Measurements from ENCODE around the gene FOXN1. TPM values are rescaled to one million over a fixed set of nuclear protein-coding genes. Genes with fewer than 3 reads are reported as not detected.

Gene FOXN1
- total RNA-seq, 1 donor from 2014 or later = not detected

Other genes starting within 250 kb of the FOXN1 start
- gene TMEM97, start 187.1 kb upstream of the FOXN1 start, total RNA-seq = 33.3 and 34.4 TPM in 2 replicates
- 16.3 and 18.8 TPM in 2 replicates for gene IFT20, start 170.9 kb upstream of the FOXN1 start, total RNA-seq
- 18.7 and 20.3 TPM in 2 replicates for gene TNFAIP1, start 170.6 kb upstream of the FOXN1 start, total RNA-seq
- gene POLDIP2, start 148.8 kb upstream of the FOXN1 start, total RNA-seq = 68.0 and 70.2 TPM in 2 replicates
- gene SEBOX, start 141.1 kb upstream of the FOXN1 start, total RNA-seq = not detected in 2 replicates
- gene VTN, start 136.0 kb upstream of the FOXN1 start, total RNA-seq = 0.23 and 0.45 TPM in 2 replicates
- 21.0 and 22.8 TPM in 2 replicates for gene SARM1, start 134.7 kb upstream of the FOXN1 start, total RNA-seq
- 2.8 and 3.1 TPM in 2 replicates for gene SLC46A1, start 100.1 kb upstream of the FOXN1 start, total RNA-seq
- gene SLC13A2, start 32.7 kb upstream of the FOXN1 start, total RNA-seq = not detected in 2 replicates
- gene UNC119, start 46.3 kb downstream of the FOXN1 start, total RNA-seq = 43.5 and 47.8 TPM in 2 replicates
- gene PIGS, start 65.2 kb downstream of the FOXN1 start, total RNA-seq = 59.9 and 66.6 TPM in 2 replicates
- gene ALDOC, start 70.5 kb downstream of the FOXN1 start, total RNA-seq = 94.6 and 103 TPM in 2 replicates
- 125 and 128 TPM in 2 replicates for gene SPAG5, start 92.7 kb downstream of the FOXN1 start, total RNA-seq
- 27.2 and 31.1 TPM in 2 replicates for gene RSKR, start 107.8 kb downstream of the FOXN1 start, total RNA-seq
- gene BLTP2, start 138.8 kb downstream of the FOXN1 start, total RNA-seq = 161 and 163 TPM in 2 replicates
- 42.4 and 44.5 TPM in 2 replicates for gene SDF2, start 155.6 kb downstream of the FOXN1 start, total RNA-seq
- 83.8 and 84.3 TPM in 2 replicates for gene SUPT6H, start 155.9 kb downstream of the FOXN1 start, total RNA-seq
- 5.9 and 6.9 TPM in 2 replicates for gene PROCA1, start 205.5 kb downstream of the FOXN1 start, total RNA-seq
- gene RAB34, start 211.5 kb downstream of the FOXN1 start, total RNA-seq = 9.8 and 10.4 TPM in 2 replicates
- gene RPL23A, start 213.6 kb downstream of the FOXN1 start, total RNA-seq = 1,892 and 1,893 TPM in 2 replicates
- 1.7 and 3.2 TPM in 2 replicates for gene TLCD1, start 219.9 kb downstream of the FOXN1 start, total RNA-seq
- 5.5 and 7.3 TPM in 2 replicates for gene NEK8, start 222.4 kb downstream of the FOXN1 start, total RNA-seq
- gene TRAF4, start 237.7 kb downstream of the FOXN1 start, total RNA-seq = 49.1 and 50.6 TPM in 2 replicates

Data from T-helper 2 cell treated with Interferon-gamma antibody and Interleukin-4, amounts not matched to agents 100 ng/mL and 5 ng/mL, for 36 hours (primary cell).